Measurements from ENCODE around the gene ZNF254. TPM values are rescaled to one million over a fixed set of nuclear protein-coding genes. Genes with fewer than 3 reads are reported as not detected.

The ZNF254 gene
- total RNA-seq, 1 donor = 15.2 TPM

- H3K4me2 ChIP-seq (ENCODE audit: insufficient read depth, low read length) = no peak overlapping the region
- H3K4me3 ChIP-seq (ENCODE audit: insufficient read depth, low read length) = no peak overlapping the region
- H3K27ac ChIP-seq (ENCODE audit: low read depth, low read length) = no peak overlapping the region
- peaks cover 25% of the 10 kb centered on the region for H3K36me3 ChIP-seq (ENCODE audit: insufficient read depth, low read length)
- no peaks in the 10 kb centered on the region for H3K27me3 ChIP-seq (ENCODE audit: insufficient read depth, low read length)
- H4K20me1 ChIP-seq (ENCODE audit: insufficient read depth, low read length) = no peaks in the 10 kb centered on the region
- H3K9me3 ChIP-seq (ENCODE audit: low read depth, low read length) = no peaks in the 10 kb centered on the region
- H2AFZ ChIP-seq (ENCODE audit: low read length) = no peak overlapping the region
- no peaks in the 10 kb centered on the region for H3K79me2 ChIP-seq (ENCODE audit: insufficient read depth, low read length)
- TF ChIP-seq CTCF (IDR thresholded peaks at IDR 0.05; ENCODE audit: extremely low read depth, low read depth, low read length) = no peak
- no peak for DNase-seq (ENCODE audit: insufficient read length, low spot score, missing footprints)
- H3K4me1 ChIP-seq (ENCODE audit: insufficient read depth, low read length) = no peaks in the 10 kb centered on the region
Observed at GRCh38 chr19:24064175-24064574, 22.8 kb upstream of the ZNF254 start.

GRCh38 chr19:24065243-24065642, 21.7 kb upstream of the ZNF254 start:
- Histone ChIP-seq H3K4me1 (ENCODE audit: insufficient read depth, low read length) (no peaks in the 10 kb centered on the region), H2AFZ (ENCODE audit: low read length) (no peak overlapping the region), H3K4me3 (ENCODE audit: insufficient read depth, low read length) (no peak overlapping the region), H3K27ac (ENCODE audit: low read depth, low read length) (no peak overlapping the region), H4K20me1 (ENCODE audit: insufficient read depth, low read length) (no peaks in the 10 kb centered on the region), H3K4me2 (ENCODE audit: insufficient read depth, low read length) (no peak overlapping the region), H3K79me2 (ENCODE audit: insufficient read depth, low read length) (no peaks in the 10 kb centered on the region), H3K36me3 (ENCODE audit: insufficient read depth, low read length) (peaks cover 16% of the 10 kb centered on the region), H3K27me3 (ENCODE audit: insufficient read depth, low read length) (no peaks in the 10 kb centered on the region), H3K9me3 (ENCODE audit: low read depth, low read length) (no peaks in the 10 kb centered on the region)
- TF ChIP-seq CTCF (IDR thresholded peaks at IDR 0.05; ENCODE audit: extremely low read depth, low read depth, low read length) = no peak
- DNase-seq (ENCODE audit: insufficient read length, low spot score, missing footprints) = no peak

GRCh38 chr19:24065865-24066604, 21.0 kb upstream of the ZNF254 start:
- Histone ChIP-seq H3K4me1 (ENCODE audit: insufficient read depth, low read length) (no peaks in the 10 kb centered on the region), H2AFZ (ENCODE audit: low read length) (no peak overlapping the region), H3K9me3 (ENCODE audit: low read depth, low read length) (no peaks in the 10 kb centered on the region), H3K4me3 (ENCODE audit: insufficient read depth, low read length) (no peak overlapping the region), H3K27me3 (ENCODE audit: insufficient read depth, low read length) (no peaks in the 10 kb centered on the region), H3K79me2 (ENCODE audit: insufficient read depth, low read length) (no peaks in the 10 kb centered on the region), H4K20me1 (ENCODE audit: insufficient read depth, low read length) (no peaks in the 10 kb centered on the region), H3K36me3 (ENCODE audit: insufficient read depth, low read length) (peaks cover 15% of the 10 kb centered on the region), H3K4me2 (ENCODE audit: insufficient read depth, low read length) (no peak overlapping the region), H3K27ac (ENCODE audit: low read depth, low read length) (no peak overlapping the region)
- no peak for TF ChIP-seq CTCF (IDR thresholded peaks at IDR 0.05; ENCODE audit: extremely low read depth, low read depth, low read length)
- DNase-seq (ENCODE audit: insufficient read length, low spot score, missing footprints) = no peak

- H3K4me3 ChIP-seq (ENCODE audit: insufficient read depth, low read length) = no peak overlapping the region
- H4K20me1 ChIP-seq (ENCODE audit: insufficient read depth, low read length) = no peaks in the 10 kb centered on the region
- no peak overlapping the region for H3K4me2 ChIP-seq (ENCODE audit: insufficient read depth, low read length)
- H3K27me3 ChIP-seq (ENCODE audit: insufficient read depth, low read length) = no peaks in the 10 kb centered on the region
- no peaks in the 10 kb centered on the region for H3K9me3 ChIP-seq (ENCODE audit: low read depth, low read length)
- H3K4me1 ChIP-seq (ENCODE audit: insufficient read depth, low read length) = no peaks in the 10 kb centered on the region
- DNase-seq (ENCODE audit: insufficient read length, low spot score, missing footprints) = no peak
- no peak for TF ChIP-seq CTCF (IDR thresholded peaks at IDR 0.05; ENCODE audit: extremely low read depth, low read depth, low read length)
- H2AFZ ChIP-seq (ENCODE audit: low read length) = no peak overlapping the region
- no peaks in the 10 kb centered on the region for H3K79me2 ChIP-seq (ENCODE audit: insufficient read depth, low read length)
- peaks cover 23% of the 10 kb centered on the region for H3K36me3 ChIP-seq (ENCODE audit: insufficient read depth, low read length)
- no peak overlapping the region for H3K27ac ChIP-seq (ENCODE audit: low read depth, low read length)
Observed at GRCh38 chr19:24069905-24070657, 16.9 kb upstream of the ZNF254 start.
